Tibial artery (tissue), 4 donors: ENCODE results near the gene NUDT14.

ENCODE experiments used
- DNase-seq, 2 donors: peaks; one replicate each; pipeline ENCODE4 v3.0.0-alpha.2; 2019
- H3K27ac ChIP-seq, 2 donors: fragments of 200-600 bp; sonication (generic) in 1 of 2; 1 replicate in 1 of 2; 2 replicates in 1 of 2; pipeline ENCODE4 v1.5.1; 2018 to 2019; ENCODE audit warnings: mild to moderate bottlenecking in 1 of 2
- H3K27me3 ChIP-seq, 2 donors: fragments of 200-600 bp; sonication (generic) in 1 of 2; one replicate each; pipeline versions ENCODE4 v1.5.1 to v1.6.0; 2016 to 2019
- H3K36me3 ChIP-seq, 3 donors: fragments of 200-600 bp; sonication (generic) in 2 of 3; one replicate each; pipeline ENCODE4 v1.5.1; 2016 to 2019; ENCODE audit warnings: mild to moderate bottlenecking in 2 of 3
- H3K4me1 ChIP-seq, 4 donors: fragments of 200-600 bp; sonication (generic) in 2 of 4; 1 replicate in 3 of 4; 2 replicates in 1 of 4; pipeline ENCODE4 v1.5.1; 2016 to 2019
- H3K4me3 ChIP-seq, 2 donors: fragments of 200-600 bp; sonication (generic) in 1 of 2; 1 replicate in 1 of 2; 2 replicates in 1 of 2; pipeline ENCODE4 v1.5.1; 2018 to 2019; ENCODE audit warnings: mild to moderate bottlenecking in 2 of 2
- H3K9me3 ChIP-seq, 3 donors: fragments of 200-600 bp; sonication (generic) in 1 of 3; one replicate each; pipeline ENCODE4 v1.5.1; 2016 to 2019
- CTCF ChIP-seq, 2 experiments: fragments of 200-600 bp in 1 of 2; fragments of 450-650 bp in 1 of 2; IDR thresholded peaks; one replicate each; pipeline ENCODE4 v1.5.1; 2017 to 2019; ENCODE audit warnings: antibody characterized with exemption in 2 of 2, mild to moderate bottlenecking in 1 of 2, moderate library complexity in 1 of 2
- intact Hi-C: fragments of 100-400 bp; cut with DNase I; formaldehyde crosslinking; loops from one replicate; pipeline ENCODE4 v1.15.0; 2023; ENCODE audit warnings: low total_unique reads

NUDT14 gene

GRCh38 chr14:105151838-105152793, 29.0 kb downstream of the NUDT14 start:
- intact Hi-C loops, result no loop called here

GRCh38 chr14:105151084-105151837, 29.9 kb downstream of the NUDT14 start:
- Histone ChIP-seq H3K36me3 (peaks cover 0 to 51% (median 19%) of the 10 kb centered on the region in 3 donors), H3K27me3 (peaks cover 0 to 5% of the 10 kb centered on the region in 2 donors), H3K9me3 (no peaks in the 10 kb centered on the region), H3K4me3 (no peak overlapping the region), H3K27ac (no peak overlapping the region), H3K4me1 (no peaks in the 10 kb centered on the region)
- no peak for DNase-seq
- no peak for TF ChIP-seq CTCF (IDR thresholded peaks at IDR 0.05)
- intact Hi-C loops, result no loop called here

More at GRCh38 chr14:105151838-105152793, 29.0 kb downstream of the NUDT14 start:
- Histone ChIP-seq H3K27ac (no peak overlapping the region), H3K36me3 (peaks cover 0 to 42% (median 11%) of the 10 kb centered on the region in 3 donors), H3K4me3 (no peak overlapping the region), H3K9me3 (no peaks in the 10 kb centered on the region), H3K4me1 (no peaks in the 10 kb centered on the region), H3K27me3 (peaks cover 0 to 11% of the 10 kb centered on the region in 2 donors)
- no peak for DNase-seq
- TF ChIP-seq CTCF (IDR thresholded peaks at IDR 0.05), result no peak

- no peak for TF ChIP-seq CTCF (IDR thresholded peaks at IDR 0.05)
- intact Hi-C loops, result no loop called here
- Histone ChIP-seq H3K9me3 (no peaks in the 10 kb centered on the region), H3K27me3 (peaks cover 0 to under 1% of the 10 kb centered on the region in 2 donors), H3K36me3 (peaks cover 0 to 48% (median 16%) of the 10 kb centered on the region in 3 donors), H3K27ac (no peak overlapping the region), H3K4me1 (no peaks in the 10 kb centered on the region), H3K4me3 (no peak overlapping the region)
- DNase-seq, result no peak
Observed at GRCh38 chr14:105150368-105151083, 30.6 kb downstream of the NUDT14 start.

- no peak for DNase-seq
- TF ChIP-seq CTCF (IDR thresholded peaks at IDR 0.05), result no peak
- no peaks in the 10 kb centered on the region for H3K27me3 ChIP-seq
- no peaks in the 10 kb centered on the region for H3K4me1 ChIP-seq
- no peaks in the 10 kb centered on the region for H3K9me3 ChIP-seq
- H3K27ac ChIP-seq, result no peak overlapping the region
- intact Hi-C loops, result no loop called here
- no peak overlapping the region for H3K4me3 ChIP-seq
- peaks cover 0 to 43% (median 15%) of the 10 kb centered on the region in 3 donors for H3K36me3 ChIP-seq
Observed at GRCh38 chr14:105150026-105150367, 31.1 kb downstream of the NUDT14 start.

GRCh38 chr14:105149146-105149781, 31.8 kb downstream of the NUDT14 start:
- no peak for DNase-seq
- H3K27ac ChIP-seq, result no peak overlapping the region
- H3K9me3 ChIP-seq, result no peaks in the 10 kb centered on the region
- H3K27me3 ChIP-seq, result no peaks in the 10 kb centered on the region
- no peak for TF ChIP-seq CTCF (IDR thresholded peaks at IDR 0.05)
- H3K36me3 ChIP-seq, result peaks cover 0 to 43% (median 15%) of the 10 kb centered on the region in 3 donors
- intact Hi-C loops, result no loop called here
- no peak overlapping the region for H3K4me3 ChIP-seq
- no peaks in the 10 kb centered on the region for H3K4me1 ChIP-seq
